ENCODE measurements around the gene TNFSF8. TPM values are rescaled to one million over a fixed set of nuclear protein-coding genes. Genes with fewer than 3 reads are reported as not detected.

Gene TNFSF8
- total and polyA plus RNA-seq, 11 donors: 0.25 to 4.9 (median 0.74) TPM; not detected in 1

GRCh38 chr9:114969269-114969668, 38.9 kb upstream of the TNFSF8 start:
- intact Hi-C loops (cut with DNase I): no loop called here
- no peak overlapping the region for H3K27ac ChIP-seq
- no peak for ATAC-seq

GRCh38 chr9:114968671-114969070, 38.3 kb upstream of the TNFSF8 start:
- Histone ChIP-seq H3K4me3 (no peak overlapping the region), H3K27me3 (no peaks in the 10 kb centered on the region), H3K36me3 (no peaks in the 10 kb centered on the region), H3K9me3 (peaks cover 0 to 12% (median 0%) of the 10 kb centered on the region in 12 donors), H3K27ac (no peak overlapping the region), H3K4me1 (peaks cover 0 to 13% (median 0%) of the 10 kb centered on the region in 12 donors)
- ATAC-seq (no peak), DNase-seq (no peak)
- WGBS, 4 donors: 19 to 31% (median 29%) methylated on average over 1 of the region's 1 CpG
- intact Hi-C loops (cut with DNase I): no loop called here
- TF ChIP-seq POLR2A (IDR thresholded peaks at IDR 0.05) (no peak), CTCF (IDR thresholded peaks at IDR 0.05) (no peak)

More at GRCh38 chr9:114969269-114969668, 38.9 kb upstream of the TNFSF8 start:
- H3K36me3 ChIP-seq: no peaks in the 10 kb centered on the region
- H3K27me3 ChIP-seq: no peaks in the 10 kb centered on the region
- WGBS, 4 donors: 65 to 78% (median 68%) methylated on average over 1 of the region's 1 CpG
- no peak for DNase-seq
- peaks cover 0 to 13% (median 0%) of the 10 kb centered on the region in 12 donors for H3K4me1 ChIP-seq
- no peak overlapping the region for H3K4me3 ChIP-seq
- H3K9me3 ChIP-seq: peaks cover 0 to 12% (median 0%) of the 10 kb centered on the region in 12 donors
- no peak for TF ChIP-seq POLR2A (IDR thresholded peaks at IDR 0.05)
- TF ChIP-seq CTCF (IDR thresholded peaks at IDR 0.05): no peak

- intact Hi-C loops (cut with DNase I): no loop called here
- Histone ChIP-seq H3K4me3 (no peak overlapping the region), H3K27me3 (no peaks in the 10 kb centered on the region), H3K9me3 (peaks cover 0 to 42% (median 9%) of the 10 kb centered on the region in 12 donors), H3K27ac (no peak overlapping the region), H3K36me3 (no peaks in the 10 kb centered on the region), H3K4me1 (peaks cover 0 to 13% (median 0%) of the 10 kb centered on the region in 12 donors)
- DNase-seq (no peak), ATAC-seq (no peak)
- TF ChIP-seq POLR2A (IDR thresholded peaks at IDR 0.05) (no peak), CTCF (IDR thresholded peaks at IDR 0.05) (no peak)
- 69 to 82% (median 76%) methylated on average over 1 of the region's 1 CpG for WGBS, 4 donors
Observed at GRCh38 chr9:114965564-114965963, 35.2 kb upstream of the TNFSF8 start.

GRCh38 chr9:114962809-114963208, 32.4 kb upstream of the TNFSF8 start:
- Histone ChIP-seq H3K36me3 (no peaks in the 10 kb centered on the region), H3K4me1 (peaks cover 0 to 3% (median 0%) of the 10 kb centered on the region in 12 donors), H3K4me3 (no peak overlapping the region), H3K27ac (no peak overlapping the region), H3K9me3 (peaks cover 0 to 54% (median 13%) of the 10 kb centered on the region in 12 donors), H3K27me3 (peaks cover 0 to 5% (median 0%) of the 10 kb centered on the region in 9 donors)
- no peak for TF ChIP-seq CTCF (IDR thresholded peaks at IDR 0.05)
- TF ChIP-seq POLR2A (IDR thresholded peaks at IDR 0.05): no peak
- WGBS, 4 donors: 73 to 84% (median 79%) methylated on average over 7 of the region's 7 CpGs
- no peak for DNase-seq
- intact Hi-C loops (cut with DNase I): no loop called here
- no peak for ATAC-seq

Data from heart left ventricle (tissue), 16 donors.